CD4-positive, alpha-beta T cell treated with Interferon alpha-2 for 1 hour (primary cell): Measurements from ENCODE around the gene IL2RA.
A peak's percentile ranks its signal among the peaks of the same experiment; 100 is the strongest.
"Not testable (repeated sequence)": the region's sequence is repeated elsewhere in the genome, so short reads cannot be mapped to it uniquely, and the experiment has no call there.

Source experiments
- DNase-seq, 2 donors: peaks; one replicate each; pipeline ENCODE4 v3.0.0-alpha.2; 2020 to 2022

IL2RA gene

DNA sequence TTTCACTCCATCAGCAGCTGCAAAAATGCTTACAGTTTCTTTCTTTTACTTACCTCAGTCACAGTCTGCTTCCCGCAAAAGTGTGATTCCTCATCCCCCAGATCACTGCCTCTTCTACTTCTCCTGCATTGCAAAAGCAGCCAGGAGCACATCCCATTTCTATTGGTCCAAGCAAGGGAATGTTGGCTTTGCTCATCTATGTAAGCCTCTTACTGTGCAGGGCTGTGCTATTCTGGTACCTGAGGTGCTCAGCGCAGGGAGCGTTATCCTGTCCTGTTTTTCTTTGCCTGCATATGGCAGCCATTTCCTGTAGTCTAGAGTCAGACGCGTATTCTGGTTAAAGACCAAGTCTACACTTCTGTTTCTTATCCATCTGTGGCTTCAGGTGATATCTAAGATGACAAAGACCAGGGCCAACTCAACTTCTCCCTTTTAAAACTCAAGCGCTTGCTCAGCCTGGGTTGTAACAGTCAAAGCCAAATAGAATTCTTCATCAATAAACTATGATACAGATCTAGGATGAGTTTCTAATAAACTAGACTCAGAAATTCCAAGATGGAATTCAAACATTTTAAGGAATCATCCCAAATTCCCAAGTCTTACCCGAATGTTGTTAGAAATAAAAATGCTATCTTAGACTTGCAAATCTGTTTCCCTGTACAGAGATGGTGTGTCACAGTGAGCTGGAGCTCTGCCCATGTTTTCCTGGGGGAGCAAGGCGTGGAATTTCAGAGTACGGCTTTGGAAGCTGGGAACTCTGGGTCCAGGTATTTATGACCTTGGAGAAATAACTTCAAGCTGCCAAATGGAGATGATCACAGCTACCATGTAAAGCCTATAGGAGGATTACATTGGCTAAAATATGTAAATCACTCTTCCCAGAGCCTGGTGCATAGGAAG is 20.6 kb upstream of the IL2RA start:
- no peak for DNase-seq

DNA sequence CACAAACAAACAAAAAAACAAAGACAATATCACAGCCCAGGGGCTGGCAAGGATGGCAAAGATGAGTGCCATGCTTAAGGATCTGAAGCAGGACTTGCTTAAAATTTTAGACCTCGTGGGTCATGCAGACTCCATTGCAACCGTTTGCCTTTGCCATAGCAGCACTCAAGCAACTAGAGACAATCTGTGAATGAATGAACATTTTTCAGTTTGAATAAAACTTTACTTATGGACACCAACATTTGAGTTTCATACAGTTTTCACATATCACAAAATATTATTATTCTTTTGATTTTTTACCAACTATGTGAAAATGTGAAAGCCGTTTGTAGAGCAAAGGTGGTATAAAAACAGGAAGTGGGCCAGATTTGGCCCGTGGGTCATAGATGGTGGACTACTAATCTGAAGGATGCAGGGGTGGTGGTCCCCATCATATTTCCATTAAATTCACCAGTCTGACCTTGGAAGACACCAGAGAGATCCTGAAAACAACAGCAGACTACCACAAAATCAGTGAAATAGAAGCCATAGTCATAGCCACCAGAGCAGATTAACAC is 18.3 kb upstream of the IL2RA start:
- no peak for DNase-seq

DNA sequence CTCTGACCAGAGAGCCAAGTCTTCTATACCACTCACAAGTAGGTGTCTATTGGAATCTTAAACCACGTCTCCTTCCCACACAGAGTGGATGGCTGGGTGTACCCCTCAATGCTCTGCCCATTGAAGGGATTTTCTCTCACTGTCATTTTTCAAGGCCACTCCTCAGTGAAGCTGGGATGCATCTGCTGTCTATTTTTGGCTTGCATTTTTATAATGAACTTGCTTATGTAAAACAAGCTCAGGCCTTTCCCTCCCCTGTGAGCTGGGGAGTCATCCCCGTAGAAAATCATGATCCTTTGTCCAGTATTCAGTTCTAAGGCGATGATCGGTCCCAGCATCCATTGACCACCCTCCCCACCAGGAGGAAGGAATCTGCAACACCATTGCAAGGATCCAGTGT is 16.9 kb upstream of the IL2RA start:
- no peak for DNase-seq

DNA sequence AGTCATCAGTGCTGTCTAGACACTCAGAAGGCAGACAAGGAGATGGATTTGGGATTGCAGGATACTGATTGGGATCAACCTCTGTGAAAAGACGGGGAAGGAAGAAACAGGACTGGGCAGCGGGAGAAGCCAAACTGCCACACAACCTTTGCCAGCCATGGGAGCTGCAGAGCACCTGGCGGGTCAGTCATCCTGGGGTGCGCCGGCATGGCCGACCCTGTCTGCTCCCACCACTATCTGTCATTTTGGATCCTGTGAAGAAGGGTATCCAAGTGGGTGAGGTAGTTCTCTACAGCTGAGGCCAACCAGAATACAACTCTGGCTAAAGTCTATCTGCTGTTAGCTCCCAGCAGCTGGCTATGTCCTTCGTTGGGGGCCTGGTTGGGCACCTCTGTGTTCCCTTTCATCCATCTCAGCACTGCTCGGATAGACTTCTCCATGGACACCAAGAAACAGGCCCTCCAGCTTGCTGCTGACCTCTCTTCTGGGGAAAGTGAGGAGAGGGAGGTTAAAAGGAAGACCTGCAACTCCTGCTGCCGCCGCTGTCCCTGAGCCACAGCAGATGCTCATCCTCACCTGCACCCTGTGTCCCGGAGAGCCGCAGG is 15.0 kb upstream of the IL2RA start:
- no peak for DNase-seq

GRCh38 chr10:6074489-6075301 is 12.5 kb upstream of the IL2RA start:
- no peak for DNase-seq

- peak; percentile 53 to 55 for DNase-seq
Observed at GRCh38 chr10:6072215-6072934, 10.2 kb upstream of the IL2RA start.

- DNase-seq, result no peak
Observed at GRCh38 chr10:6071181-6072175, 9.3 kb upstream of the IL2RA start.

GRCh38 chr10:6070660-6071059 is 8.5 kb upstream of the IL2RA start:
- no peak for DNase-seq

DNA sequence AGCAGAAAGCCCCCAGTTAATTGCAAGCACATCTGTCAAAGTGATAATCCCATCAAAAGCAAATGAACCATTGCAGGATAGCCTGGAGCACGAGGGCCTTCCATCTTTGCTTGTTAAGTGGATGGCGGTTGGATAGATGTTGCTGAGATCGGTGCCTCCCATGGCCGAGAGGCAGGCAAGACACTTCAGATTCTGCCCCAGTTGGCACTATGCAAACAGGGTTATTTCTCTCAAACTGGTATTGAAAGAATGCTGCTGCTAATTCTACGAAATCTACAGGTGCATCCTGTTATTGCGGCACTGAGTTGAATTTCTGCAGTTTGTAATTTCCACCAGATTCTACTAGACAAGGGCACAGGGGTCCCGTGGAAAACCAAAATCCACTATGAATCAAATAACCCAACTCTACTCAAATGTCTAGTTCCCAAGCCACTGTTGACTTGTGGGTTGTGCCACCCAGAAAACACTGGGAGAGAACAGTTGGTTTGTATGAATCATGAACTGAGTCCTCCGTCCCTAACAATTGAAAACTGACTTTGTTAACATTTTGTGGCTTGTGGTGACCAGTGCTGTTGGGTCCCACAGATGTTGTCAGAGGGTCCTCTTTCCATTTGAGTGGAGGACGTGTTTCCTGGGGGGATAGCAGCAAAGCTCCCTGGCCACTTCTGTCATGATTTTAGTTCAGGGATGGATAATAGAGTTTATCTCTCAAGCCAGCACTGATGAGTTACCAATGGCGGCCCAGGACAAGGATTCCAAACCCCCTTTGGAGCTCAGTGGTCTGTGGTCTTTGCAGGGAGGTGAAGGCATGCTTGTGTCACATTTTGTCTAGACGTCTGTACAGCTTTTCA is 7.1 kb upstream of the IL2RA start:
- DNase-seq, result peak; percentile 47 to 57

- peak; percentile 56 to 57 for DNase-seq
Observed at GRCh38 chr10:6068422-6068821, 6.3 kb upstream of the IL2RA start.

GRCh38 chr10:6068006-6068405 is 5.8 kb upstream of the IL2RA start:
- no peak for DNase-seq

DNA sequence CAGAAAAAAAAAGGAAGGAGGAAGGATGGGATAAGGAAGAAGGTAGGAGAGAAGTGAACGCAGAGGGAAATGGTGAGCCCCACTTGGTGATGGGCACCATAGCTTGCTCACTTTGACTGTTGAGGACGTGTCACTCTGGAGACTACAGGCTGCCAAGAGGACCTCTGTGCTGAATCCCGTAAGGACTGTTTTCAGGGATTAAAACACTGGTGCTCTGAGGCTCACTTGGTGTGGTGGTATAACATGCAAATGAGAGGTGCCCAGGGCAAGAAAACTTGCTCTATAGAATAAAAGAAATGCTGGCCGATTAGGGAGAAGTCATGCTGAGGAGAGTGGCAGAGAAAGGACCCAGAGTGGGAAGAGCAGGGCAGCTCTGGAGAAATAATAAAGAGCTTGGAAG is 5.3 kb upstream of the IL2RA start:
- DNase-seq, result no peak

DNA sequence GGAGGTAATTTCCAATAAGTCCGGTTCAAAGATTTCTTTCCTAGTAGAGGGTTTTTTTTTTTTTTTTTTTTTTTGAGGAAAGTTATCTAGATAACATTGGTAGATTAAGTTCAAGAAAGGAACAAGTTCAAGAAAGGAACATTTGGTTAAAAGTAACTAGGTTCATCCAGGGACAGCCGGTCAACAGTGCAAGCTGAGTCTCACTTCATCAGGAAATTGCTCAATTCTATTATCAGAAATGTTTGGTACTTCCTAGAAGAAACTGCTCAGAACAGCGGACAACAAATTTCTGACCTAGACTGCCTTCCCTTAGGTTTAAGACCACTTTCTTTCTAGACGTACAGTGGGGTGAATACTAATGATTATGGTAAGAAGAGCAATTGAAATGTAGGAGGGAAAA is 3.7 kb upstream of the IL2RA start:
- no peak for DNase-seq

- DNase-seq, result no peak
Observed at GRCh38 chr10:6065406-6065805, 3.2 kb upstream of the IL2RA start.

- DNase-seq, result not testable (repeated sequence)
Observed at GRCh38 chr10:6064726-6065125, 2.6 kb upstream of the IL2RA start.

DNA sequence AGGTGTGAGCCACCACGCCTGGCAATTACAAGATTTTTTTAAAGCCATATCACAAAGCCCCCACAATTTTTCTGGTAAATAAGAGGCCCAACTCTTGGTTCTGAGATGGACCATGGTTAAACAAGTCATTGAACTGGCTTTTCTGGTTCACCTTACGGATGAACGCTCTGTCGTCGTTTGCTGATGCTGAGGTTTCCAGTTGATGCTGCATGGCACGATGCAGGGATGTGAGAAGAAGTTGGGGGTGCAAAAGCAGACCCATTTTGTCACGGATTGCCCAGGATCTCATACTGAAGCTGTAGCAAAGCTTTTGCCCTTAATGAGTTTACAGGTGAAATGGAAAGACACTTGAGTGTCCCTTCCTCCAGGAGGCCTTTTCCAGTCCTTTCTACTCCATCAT is 2.0 kb upstream of the IL2RA start:
- DNase-seq, result no peak

GRCh38 chr10:6061056-6061455 is 1.1 kb downstream of the IL2RA start:
- no peak for DNase-seq

- no peak for DNase-seq
Observed at GRCh38 chr10:6059506-6059905, 2.7 kb downstream of the IL2RA start.

GRCh38 chr10:6058682-6059475 is 3.3 kb downstream of the IL2RA start:
- DNase-seq, result no peak
